ENCODE results near the gene TSTD2.

TSTD2 gene

DNA sequence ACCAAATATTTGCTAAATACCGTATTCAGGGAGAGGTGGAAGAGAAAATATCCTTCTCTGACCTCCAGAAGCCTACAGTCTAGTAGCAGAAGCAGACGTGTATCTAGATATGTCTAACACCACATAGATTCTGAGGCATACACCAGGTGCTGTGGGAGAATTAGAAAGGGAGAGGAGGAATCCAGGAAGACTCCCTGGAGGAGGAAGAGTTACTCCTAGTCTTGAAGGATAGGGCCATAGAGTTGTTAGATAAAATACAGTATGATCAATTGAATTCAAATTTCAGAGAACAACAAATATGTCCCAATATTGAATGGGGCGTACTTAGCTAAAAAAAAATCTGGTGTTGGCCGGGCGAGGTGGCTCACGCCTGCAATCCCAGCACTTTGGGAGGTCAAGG is 73.0 kb downstream of the TSTD2 start:
- Histone ChIP-seq H3K4me3 (ENCODE audit: low read length) (no peak overlapping the region), H3K4ac (ENCODE audit: low read depth, low read length) (no peak overlapping the region), H3K27me3 (ENCODE audit: insufficient read depth, low read length, poor library complexity) (no peaks in the 10 kb centered on the region), H3K18ac (ENCODE audit: low read length) (no peak overlapping the region), H3K4me1 (ENCODE audit: control insufficient read depth, low read depth, low read length) (no peaks in the 10 kb centered on the region), H3K56ac (ENCODE audit: low read length) (no peak overlapping the region), H3K9ac (ENCODE audit: low read length) (no peak overlapping the region), H2BK5ac (ENCODE audit: low read length) (no peak overlapping the region), H3K4me2 (ENCODE audit: low read length) (no peak overlapping the region), H3K79me2 (ENCODE audit: control insufficient read depth, insufficient read depth, low read length) (no peaks in the 10 kb centered on the region), H4K8ac (ENCODE audit: low read depth, low read length) (no peak overlapping the region), H3K36me3 (ENCODE audit: control insufficient read depth, insufficient read depth, low read length) (no peaks in the 10 kb centered on the region), H3K27ac (ENCODE audit: low read depth, low read length) (no peak overlapping the region), H3K23ac (ENCODE audit: low read length) (no peak overlapping the region), H2BK15ac (replicated peaks; ENCODE audit: low read depth) (no peak overlapping the region), H2AK5ac (ENCODE audit: low read length) (no peak overlapping the region), H2BK120ac (ENCODE audit: low read depth, low read length) (no peak overlapping the region), H3K79me1 (ENCODE audit: low read length) (no peaks in the 10 kb centered on the region), H4K5ac (ENCODE audit: low read length) (no peak overlapping the region)
- no peak for DNase-seq
- WGBS (ENCODE audit: extremely low coverage, insufficient coverage, low lambda C conversion rate) = no CpG with 5 or more reads among the region's 6 CpGs

- Histone ChIP-seq H2BK5ac (ENCODE audit: low read length) (no peak overlapping the region), H3K79me1 (ENCODE audit: low read length) (no peaks in the 10 kb centered on the region), H3K4me1 (ENCODE audit: control insufficient read depth, low read depth, low read length) (no peaks in the 10 kb centered on the region), H3K79me2 (ENCODE audit: control insufficient read depth, insufficient read depth, low read length) (no peaks in the 10 kb centered on the region), H4K5ac (ENCODE audit: low read length) (no peak overlapping the region), H4K8ac (ENCODE audit: low read depth, low read length) (no peak overlapping the region), H3K27me3 (ENCODE audit: insufficient read depth, low read length, poor library complexity) (no peaks in the 10 kb centered on the region), H3K27ac (ENCODE audit: low read depth, low read length) (no peak overlapping the region), H3K9ac (ENCODE audit: low read length) (no peak overlapping the region), H2BK15ac (replicated peaks; ENCODE audit: low read depth) (no peak overlapping the region), H3K23ac (ENCODE audit: low read length) (no peak overlapping the region), H3K36me3 (ENCODE audit: control insufficient read depth, insufficient read depth, low read length) (no peaks in the 10 kb centered on the region), H2BK120ac (ENCODE audit: low read depth, low read length) (no peak overlapping the region), H3K4ac (ENCODE audit: low read depth, low read length) (no peak overlapping the region), H3K4me2 (ENCODE audit: low read length) (no peak overlapping the region), H3K56ac (ENCODE audit: low read length) (no peak overlapping the region), H2AK5ac (ENCODE audit: low read length) (no peak overlapping the region), H3K4me3 (ENCODE audit: low read length) (no peak overlapping the region), H3K18ac (ENCODE audit: low read length) (no peak overlapping the region)
- no CpG with 5 or more reads among the region's 10 CpGs for WGBS (ENCODE audit: extremely low coverage, insufficient coverage, low lambda C conversion rate)
- no peak for DNase-seq
Measured at GRCh38 chr9:97559111-97559514, 74.1 kb downstream of the TSTD2 start.

- H3K79me1 ChIP-seq (ENCODE audit: low read length) = no peaks in the 10 kb centered on the region
- no peak overlapping the region for H3K23ac ChIP-seq (ENCODE audit: low read length)
- H3K27me3 ChIP-seq (ENCODE audit: insufficient read depth, low read length, poor library complexity) = no peaks in the 10 kb centered on the region
- no peak overlapping the region for H3K27ac ChIP-seq (ENCODE audit: low read depth, low read length)
- no peak overlapping the region for H3K18ac ChIP-seq (ENCODE audit: low read length)
- no peaks in the 10 kb centered on the region for H3K36me3 ChIP-seq (ENCODE audit: control insufficient read depth, insufficient read depth, low read length)
- no peak overlapping the region for H2BK5ac ChIP-seq (ENCODE audit: low read length)
- no peak overlapping the region for H3K4me2 ChIP-seq (ENCODE audit: low read length)
- no peak for DNase-seq
- no peak overlapping the region for H2AK5ac ChIP-seq (ENCODE audit: low read length)
- no peaks in the 10 kb centered on the region for H3K4me1 ChIP-seq (ENCODE audit: control insufficient read depth, low read depth, low read length)
- H3K4me3 ChIP-seq (ENCODE audit: low read length) = no peak overlapping the region
- no peak overlapping the region for H3K56ac ChIP-seq (ENCODE audit: low read length)
- WGBS (ENCODE audit: extremely low coverage, insufficient coverage, low lambda C conversion rate) = no CpG with 5 or more reads among the region's 3 CpGs
- H3K9ac ChIP-seq (ENCODE audit: low read length) = no peak overlapping the region
- H2BK120ac ChIP-seq (ENCODE audit: low read depth, low read length) = no peak overlapping the region
- H4K5ac ChIP-seq (ENCODE audit: low read length) = no peak overlapping the region
- H4K8ac ChIP-seq (ENCODE audit: low read depth, low read length) = no peak overlapping the region
- no peak overlapping the region for H3K4ac ChIP-seq (ENCODE audit: low read depth, low read length)
- no peak overlapping the region for H2BK15ac ChIP-seq (replicated peaks; ENCODE audit: low read depth)
- no peaks in the 10 kb centered on the region for H3K79me2 ChIP-seq (ENCODE audit: control insufficient read depth, insufficient read depth, low read length)
Measured at GRCh38 chr9:97558701-97559101, 74.5 kb downstream of the TSTD2 start.

DNA sequence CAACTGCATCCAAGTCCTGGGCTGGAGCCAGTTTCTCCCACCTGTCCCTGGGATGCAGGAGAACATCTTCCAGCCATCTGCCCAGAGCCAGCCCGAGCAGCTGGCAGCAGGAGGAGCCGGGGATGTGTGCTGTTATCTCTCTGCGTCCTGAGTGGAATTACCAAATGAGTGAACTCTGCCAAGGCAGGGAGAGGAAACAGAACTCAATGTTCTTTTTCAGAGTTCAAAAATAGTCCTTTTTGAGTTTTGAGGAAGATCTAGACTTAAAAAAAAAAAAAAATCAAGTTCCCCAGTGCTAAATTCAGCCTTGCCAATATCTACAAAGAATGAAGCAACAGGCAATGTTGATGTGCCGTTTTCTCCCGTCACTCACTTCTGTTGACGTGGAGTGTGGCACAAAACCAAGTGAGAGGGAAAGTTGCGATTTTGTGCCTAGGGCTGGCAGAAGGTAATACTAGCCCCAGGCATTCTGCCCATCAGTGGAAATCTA is 75.5 kb downstream of the TSTD2 start:
- Histone ChIP-seq H3K27ac (ENCODE audit: low read depth, low read length) (no peak overlapping the region), H4K8ac (ENCODE audit: low read depth, low read length) (no peak overlapping the region), H2BK5ac (ENCODE audit: low read length) (no peak overlapping the region), H3K56ac (ENCODE audit: low read length) (no peak overlapping the region), H3K79me1 (ENCODE audit: low read length) (no peaks in the 10 kb centered on the region), H3K36me3 (ENCODE audit: control insufficient read depth, insufficient read depth, low read length) (no peaks in the 10 kb centered on the region), H3K79me2 (ENCODE audit: control insufficient read depth, insufficient read depth, low read length) (no peaks in the 10 kb centered on the region), H3K18ac (ENCODE audit: low read length) (no peak overlapping the region), H2BK120ac (ENCODE audit: low read depth, low read length) (no peak overlapping the region), H3K27me3 (ENCODE audit: insufficient read depth, low read length, poor library complexity) (no peaks in the 10 kb centered on the region), H2AK5ac (ENCODE audit: low read length) (no peak overlapping the region), H4K5ac (ENCODE audit: low read length) (no peak overlapping the region), H3K4me3 (ENCODE audit: low read length) (no peak overlapping the region), H2BK15ac (replicated peaks; ENCODE audit: low read depth) (no peak overlapping the region), H3K23ac (ENCODE audit: low read length) (no peak overlapping the region), H3K9ac (ENCODE audit: low read length) (no peak overlapping the region), H3K4me2 (ENCODE audit: low read length) (no peak overlapping the region), H3K4ac (ENCODE audit: low read depth, low read length) (no peak overlapping the region), H3K4me1 (ENCODE audit: control insufficient read depth, low read depth, low read length) (no peaks in the 10 kb centered on the region)
- no peak for DNase-seq
- no CpG with 5 or more reads among the region's 7 CpGs for WGBS (ENCODE audit: extremely low coverage, insufficient coverage, low lambda C conversion rate)

DNA sequence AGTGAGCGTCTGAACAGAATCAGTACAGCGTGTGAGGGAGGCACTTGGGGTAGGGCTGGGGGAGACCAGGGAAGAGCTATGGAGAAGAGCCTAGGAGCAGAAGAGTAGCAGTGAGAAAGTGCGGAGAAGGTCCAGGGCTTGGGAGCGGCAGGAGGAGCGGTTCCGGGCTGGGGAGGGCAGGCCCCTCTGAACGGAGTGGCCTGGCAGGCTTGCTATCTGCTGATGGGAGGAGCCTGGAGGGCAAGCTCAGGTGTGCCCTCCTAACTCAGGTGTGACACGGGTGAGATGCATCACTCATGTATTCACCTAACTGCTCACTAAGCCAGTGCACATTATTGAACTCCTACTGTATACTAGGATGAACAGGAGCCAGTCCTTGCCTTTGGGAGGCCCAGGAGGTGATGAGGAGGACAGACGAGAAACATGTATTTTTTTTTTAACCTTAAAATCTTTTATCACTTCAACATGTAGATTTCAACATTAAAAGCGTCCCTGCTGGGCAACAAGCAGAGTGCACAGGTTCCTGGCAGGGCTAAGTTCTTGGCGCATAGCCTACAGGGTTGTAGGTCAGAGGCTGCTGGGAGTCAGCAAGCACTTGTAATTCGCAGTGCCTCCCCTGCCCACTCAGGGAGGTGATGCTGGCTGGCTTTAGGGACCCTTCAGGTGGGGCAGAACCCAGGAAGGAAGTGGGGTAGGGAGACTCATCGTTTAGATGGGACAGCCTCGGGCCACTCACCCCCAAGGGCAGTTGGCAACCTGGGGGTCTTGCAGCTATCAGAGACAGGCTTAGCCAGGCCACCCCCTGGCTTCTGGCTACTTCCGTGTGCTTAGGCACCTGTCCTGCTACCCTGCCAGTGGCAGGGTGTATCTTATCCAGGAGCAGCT is 76.2 kb downstream of the TSTD2 start:
- H3K23ac ChIP-seq (ENCODE audit: low read length) = no peak overlapping the region
- no peaks in the 10 kb centered on the region for H3K79me1 ChIP-seq (ENCODE audit: low read length)
- WGBS (ENCODE audit: extremely low coverage, insufficient coverage, low lambda C conversion rate) = no CpG with 5 or more reads among the region's 15 CpGs
- DNase-seq = no peak
- no peak overlapping the region for H3K4ac ChIP-seq (ENCODE audit: low read depth, low read length)
- no peak overlapping the region for H3K18ac ChIP-seq (ENCODE audit: low read length)
- H4K5ac ChIP-seq (ENCODE audit: low read length) = no peak overlapping the region
- no peaks in the 10 kb centered on the region for H3K36me3 ChIP-seq (ENCODE audit: control insufficient read depth, insufficient read depth, low read length)
- H3K4me3 ChIP-seq (ENCODE audit: low read length) = no peak overlapping the region
- no peak overlapping the region for H3K9ac ChIP-seq (ENCODE audit: low read length)
- H2BK5ac ChIP-seq (ENCODE audit: low read length) = no peak overlapping the region
- no peak overlapping the region for H2BK15ac ChIP-seq (replicated peaks; ENCODE audit: low read depth)
- H3K27me3 ChIP-seq (ENCODE audit: insufficient read depth, low read length, poor library complexity) = no peaks in the 10 kb centered on the region
- no peak overlapping the region for H2AK5ac ChIP-seq (ENCODE audit: low read length)
- H3K56ac ChIP-seq (ENCODE audit: low read length) = no peak overlapping the region
- no peaks in the 10 kb centered on the region for H3K4me1 ChIP-seq (ENCODE audit: control insufficient read depth, low read depth, low read length)
- H3K4me2 ChIP-seq (ENCODE audit: low read length) = no peak overlapping the region
- H3K27ac ChIP-seq (ENCODE audit: low read depth, low read length) = no peak overlapping the region
- no peak overlapping the region for H4K8ac ChIP-seq (ENCODE audit: low read depth, low read length)
- H3K79me2 ChIP-seq (ENCODE audit: control insufficient read depth, insufficient read depth, low read length) = no peaks in the 10 kb centered on the region
- no peak overlapping the region for H2BK120ac ChIP-seq (ENCODE audit: low read depth, low read length)
